Neutrophil (primary cell): ENCODE measurements around the gene CDK8.

Source experiments
- H3K27ac ChIP-seq: fragments of 200-600 bp; sonication (generic); 2 replicates; pipeline ENCODE4 v1.5.1; 2016; ENCODE audit warnings: mild to moderate bottlenecking, moderate library complexity
- H3K27me3 ChIP-seq: fragments of 200-600 bp; sonication (generic); 2 replicates; pipeline ENCODE4 v1.6.0; 2016; ENCODE audit warnings: mild to moderate bottlenecking
- H3K36me3 ChIP-seq: fragments of 200-600 bp; sonication (generic); 2 replicates; pipeline ENCODE4 v1.5.1; 2017
- H3K4me1 ChIP-seq, 2 experiments: fragments of 200-600 bp in 1 of 2; sonication (generic) in 1 of 2; 1 replicate in 1 of 2; 2 replicates in 1 of 2; pipeline versions ENCODE4 v1.5.1 to v1.6.1; 2013 to 2016; ENCODE audit warnings: low read depth in 1 of 2, low read length in 1 of 2, mild to moderate bottlenecking in 1 of 2, moderate library complexity in 1 of 2; ENCODE audit not compliant: control insufficient read depth in 1 of 2, insufficient read depth in 1 of 2
- H3K4me3 ChIP-seq, 2 experiments: fragments of 200-600 bp in 1 of 2; sonication (generic) in 1 of 2; 1 replicate in 1 of 2; 2 replicates in 1 of 2; pipeline ENCODE4 v1.5.1; 2013 to 2016; ENCODE audit warnings: low read depth in 1 of 2, low read length in 1 of 2, mild to moderate bottlenecking in 1 of 2, moderate library complexity in 1 of 2
- H3K9me3 ChIP-seq: fragments of 200-600 bp; sonication (generic); 2 replicates; pipeline ENCODE4 v1.5.1; 2016
- CTCF ChIP-seq: fragments of 200-600 bp; sonication (generic); IDR thresholded peaks from 2 replicates; pipeline ENCODE4 v1.5.1; 2016; ENCODE audit warnings: antibody characterized with exemption

CDK8 gene

GRCh38 chr13:26442541-26442940 is 188.6 kb downstream of the CDK8 start:
- Histone ChIP-seq H3K36me3 (no peaks in the 10 kb centered on the region), H3K4me1 (no peaks in the 10 kb centered on the region), H3K27me3 (no peaks in the 10 kb centered on the region), H3K4me3 (no peak overlapping the region), H3K27ac (no peak overlapping the region), H3K9me3 (no peaks in the 10 kb centered on the region)
- TF ChIP-seq CTCF: no peak

GRCh38 chr13:26445092-26445491 is 191.2 kb downstream of the CDK8 start:
- Histone ChIP-seq H3K9me3 (no peaks in the 10 kb centered on the region), H3K36me3 (no peaks in the 10 kb centered on the region), H3K27me3 (no peaks in the 10 kb centered on the region), H3K4me3 (no peak overlapping the region), H3K4me1 (no peaks in the 10 kb centered on the region), H3K27ac (no peak overlapping the region)
- TF ChIP-seq CTCF: no peak

- Histone ChIP-seq H3K4me3 (no peak overlapping the region), H3K9me3 (no peaks in the 10 kb centered on the region), H3K27ac (no peak overlapping the region), H3K27me3 (no peaks in the 10 kb centered on the region), H3K4me1 (no peaks in the 10 kb centered on the region), H3K36me3 (no peaks in the 10 kb centered on the region)
- no peak for TF ChIP-seq CTCF
Observed at GRCh38 chr13:26446751-26447150, 192.8 kb downstream of the CDK8 start.

- no peaks in the 10 kb centered on the region for H3K4me1 ChIP-seq
- H3K4me3 ChIP-seq: no peak overlapping the region
- H3K9me3 ChIP-seq: no peaks in the 10 kb centered on the region
- no peaks in the 10 kb centered on the region for H3K27me3 ChIP-seq
- no peak overlapping the region for H3K27ac ChIP-seq
- H3K36me3 ChIP-seq: no peaks in the 10 kb centered on the region
- TF ChIP-seq CTCF: no peak
Observed at GRCh38 chr13:26448032-26448431, 194.1 kb downstream of the CDK8 start.

GRCh38 chr13:26449063-26449848 is 195.3 kb downstream of the CDK8 start:
- TF ChIP-seq CTCF: no peak
- Histone ChIP-seq H3K9me3 (no peaks in the 10 kb centered on the region), H3K27me3 (no peaks in the 10 kb centered on the region), H3K36me3 (no peaks in the 10 kb centered on the region), H3K27ac (no peak overlapping the region), H3K4me1 (no peaks in the 10 kb centered on the region), H3K4me3 (no peak overlapping the region)
